HG02870 (cell line): ENCODE results near the gene NOL7.

Experiments used
- ATAC-seq: cut with Tn5 transposase; IDR thresholded peaks from one replicate; pipeline ENCODE4 v1.9.1; 2021; ENCODE audit warnings: mild to moderate bottlenecking, moderate library complexity; ENCODE audit not compliant: unreplicated experiment

NOL7 gene

GRCh38 chr6:13593720-13594119 is 21.4 kb upstream of the NOL7 start:
- no peak for ATAC-seq

- no peak for ATAC-seq
Observed at GRCh38 chr6:13597073-13597472, 18.1 kb upstream of the NOL7 start.

DNA sequence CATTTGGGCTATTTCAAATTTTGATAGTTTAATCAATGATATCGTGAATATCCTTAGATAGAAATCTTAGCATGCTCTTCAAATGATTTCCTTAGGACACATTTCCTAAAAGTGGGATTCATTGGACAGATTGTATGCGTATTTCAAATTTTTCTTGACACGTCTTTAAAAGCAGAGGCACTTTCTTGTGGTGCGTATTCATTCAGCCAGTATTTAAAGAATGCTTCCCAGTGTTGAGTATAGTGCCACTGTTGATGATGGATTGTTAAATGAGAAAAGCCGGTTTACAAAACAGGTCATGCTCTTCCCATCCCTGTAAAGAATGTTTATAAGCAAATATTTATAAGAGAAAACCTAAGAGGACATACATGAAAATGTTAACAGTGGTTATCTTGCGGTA is 15.1 kb upstream of the NOL7 start:
- no peak for ATAC-seq

DNA sequence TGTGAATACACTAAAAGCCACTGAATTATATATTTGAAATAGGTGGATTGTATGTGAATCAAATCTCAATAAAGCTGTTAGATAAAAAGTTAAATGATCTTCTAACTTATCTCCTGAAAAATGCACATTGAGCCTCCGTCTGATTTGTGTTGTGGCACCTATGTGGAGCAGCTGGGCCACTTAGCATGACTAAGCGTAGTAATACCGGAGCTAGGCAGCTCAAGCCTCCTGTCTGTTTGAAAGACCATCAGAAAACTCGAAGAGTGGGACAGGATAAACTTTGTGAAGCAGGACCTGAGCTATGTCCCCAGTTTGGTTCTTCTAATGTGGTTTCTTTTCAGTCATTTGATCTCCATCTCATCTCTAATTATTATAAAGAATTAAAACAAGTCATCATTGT is 11.0 kb upstream of the NOL7 start:
- ATAC-seq = no peak

DNA sequence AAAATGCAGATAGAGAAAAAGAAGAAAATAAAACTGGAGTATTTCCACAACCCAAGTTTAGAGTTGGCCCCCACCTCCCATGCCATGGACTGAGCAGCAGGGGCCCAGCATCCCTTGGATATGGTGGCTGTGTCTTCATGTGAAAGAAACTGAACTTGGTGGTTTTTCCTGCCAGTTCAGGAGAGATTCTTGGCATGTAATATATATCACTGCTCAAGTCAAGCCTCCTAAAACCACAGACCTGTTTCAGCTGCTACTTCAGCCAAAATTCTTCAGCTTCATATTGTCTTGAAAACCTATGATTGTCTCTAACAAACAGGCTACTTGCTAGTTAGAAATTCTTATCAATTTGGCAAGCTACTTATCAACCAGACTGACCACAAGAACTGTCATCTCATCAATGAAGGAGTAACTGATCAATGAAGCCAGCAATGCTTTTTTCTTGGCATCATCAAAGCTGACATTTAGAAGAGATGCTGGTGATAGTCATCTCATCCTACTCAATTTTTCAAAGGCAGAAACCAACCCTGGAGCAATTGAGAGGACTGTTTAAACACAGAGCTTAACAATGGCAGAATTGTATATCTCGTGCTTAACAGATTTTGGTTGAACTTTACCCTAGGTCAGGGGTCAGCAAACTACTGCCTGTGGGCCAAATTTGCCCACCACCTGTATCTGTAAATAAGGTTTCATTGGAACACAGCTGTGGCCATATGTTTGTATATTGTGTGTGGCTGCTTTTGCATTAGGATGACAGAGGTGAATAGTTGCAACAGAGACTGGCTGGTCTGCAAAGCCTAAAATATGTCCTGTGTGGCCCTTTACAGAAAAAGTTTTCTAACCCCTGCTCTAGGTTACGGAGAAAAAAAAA is 10.4 kb upstream of the NOL7 start:
- ATAC-seq = no peak

DNA sequence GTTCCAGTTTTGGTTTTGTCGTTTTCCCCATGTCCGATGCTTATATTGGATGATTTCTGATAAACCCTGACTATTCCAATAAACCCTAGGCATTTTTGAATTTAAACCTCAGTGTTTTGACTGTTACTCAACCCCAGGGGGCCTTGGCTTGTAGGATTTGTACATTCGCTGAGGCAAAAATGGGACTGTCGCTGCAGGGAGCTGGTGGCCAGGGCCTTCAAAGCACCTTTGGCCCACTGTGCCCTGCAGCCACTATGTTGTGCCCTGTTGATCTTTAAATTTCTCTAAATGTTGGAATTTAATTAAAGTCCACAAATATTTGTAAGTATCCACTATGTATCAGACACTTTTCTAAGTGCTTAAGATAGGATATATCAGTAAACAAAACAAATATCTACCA is 9.5 kb upstream of the NOL7 start:
- no peak for ATAC-seq

DNA sequence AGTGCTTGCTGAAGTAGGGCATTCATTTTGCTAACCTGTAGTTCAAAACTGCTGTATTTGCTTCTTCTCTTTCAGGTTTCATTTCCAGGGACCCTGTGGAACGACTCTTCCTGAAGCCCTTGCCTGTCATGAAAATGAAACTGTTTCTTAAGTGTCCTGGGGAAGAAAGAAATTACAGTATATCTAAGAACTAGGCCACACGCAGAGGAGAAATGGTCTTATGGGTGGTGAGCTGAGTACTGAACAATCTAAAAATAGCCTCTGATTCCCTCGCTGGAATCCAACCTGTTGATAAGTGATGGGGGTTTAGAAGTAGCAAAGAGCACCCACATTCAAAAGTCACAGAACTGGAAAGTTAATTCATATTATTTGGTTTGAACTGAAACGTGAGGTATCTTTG is 3.4 kb upstream of the NOL7 start:
- ATAC-seq = no peak

DNA sequence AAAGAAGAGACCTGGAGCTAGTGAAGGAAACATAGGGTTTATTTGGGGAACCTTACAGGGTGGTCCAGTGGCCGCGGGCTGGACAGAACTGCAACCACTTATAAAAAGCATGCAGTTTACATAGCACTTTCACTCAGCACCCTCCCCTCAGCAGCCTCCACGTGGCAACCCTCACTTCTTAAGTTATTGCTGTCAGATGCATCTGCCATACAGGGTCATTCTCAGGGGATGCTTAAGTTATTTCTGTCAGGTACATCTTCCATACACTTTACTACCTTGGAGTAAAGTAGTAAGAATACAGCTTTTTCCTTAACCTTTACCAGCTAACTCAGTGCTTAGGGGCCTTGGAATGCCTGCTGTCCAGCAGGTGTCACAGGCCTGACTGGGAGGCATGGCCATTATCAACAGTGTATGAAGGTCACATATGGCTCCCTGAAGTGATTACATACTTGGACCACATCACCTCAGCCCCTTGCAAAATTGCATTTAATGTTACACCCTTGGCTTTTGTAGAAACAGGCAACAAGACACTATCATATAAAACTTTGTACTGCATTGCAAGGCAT is 2.0 kb upstream of the NOL7 start:
- no peak for ATAC-seq

DNA sequence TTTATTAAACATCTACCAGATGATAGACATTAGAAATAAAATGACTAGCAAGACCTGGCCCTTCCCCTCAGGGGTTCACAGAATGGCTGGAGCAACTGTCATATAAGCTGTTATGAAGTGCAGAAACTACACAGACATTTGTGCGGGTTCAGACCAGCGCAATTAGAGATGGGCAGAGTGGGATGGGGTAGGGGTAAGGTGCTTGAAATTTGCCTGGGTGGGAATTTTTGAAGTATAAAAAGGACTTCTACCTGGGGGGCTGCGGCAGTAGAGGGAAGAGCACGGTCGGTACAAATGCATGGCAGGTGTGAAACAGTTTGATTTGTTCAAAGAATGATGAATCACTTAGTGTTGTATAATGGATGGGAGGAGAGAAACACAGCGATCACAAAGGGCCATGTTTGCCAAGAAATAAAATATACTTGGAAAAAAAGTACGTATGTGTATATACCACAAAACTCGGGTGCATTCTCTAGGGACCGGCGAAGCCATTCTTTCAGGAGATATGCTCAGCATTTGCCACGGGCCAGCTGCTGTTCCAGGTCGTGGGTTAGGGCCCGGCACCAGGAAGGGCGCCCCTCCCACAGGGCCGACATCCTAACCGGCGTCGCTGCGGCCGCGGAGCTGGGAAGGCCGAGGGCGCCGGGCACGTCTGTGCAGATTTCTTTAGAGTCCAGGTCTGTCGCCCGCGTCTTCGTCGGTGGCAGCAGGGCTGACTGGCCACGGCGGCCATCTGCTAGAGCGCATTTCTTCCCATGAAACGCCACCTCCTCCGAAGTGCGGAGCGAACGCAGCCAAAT is 809 bp upstream of the NOL7 start:
- no peak for ATAC-seq

- no peak for ATAC-seq
Observed at GRCh38 chr6:13615792-13616120, 621 bp downstream of the NOL7 start.

DNA sequence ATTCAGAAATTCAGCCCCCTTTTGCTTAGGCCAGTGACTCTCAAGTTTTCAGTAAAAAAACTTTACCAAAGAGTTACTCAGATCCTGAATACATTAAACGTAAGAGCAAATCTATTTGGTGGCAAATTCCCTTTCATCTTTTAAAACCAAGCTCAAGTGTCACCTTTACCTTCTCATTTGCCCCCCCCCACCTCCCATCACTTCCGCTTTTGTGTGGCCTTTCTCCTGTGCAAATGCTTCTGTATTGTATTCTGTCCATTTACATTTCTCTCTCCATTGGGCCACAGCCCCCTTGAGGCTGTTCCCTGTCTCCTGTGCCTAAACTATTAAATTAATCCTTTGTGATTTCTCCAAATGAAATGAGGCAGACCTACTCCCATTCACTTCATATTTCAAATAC is 1.9 kb downstream of the NOL7 start:
- ATAC-seq = no peak

GRCh38 chr6:13624871-13625288 is 9.7 kb downstream of the NOL7 start:
- no peak for ATAC-seq

DNA sequence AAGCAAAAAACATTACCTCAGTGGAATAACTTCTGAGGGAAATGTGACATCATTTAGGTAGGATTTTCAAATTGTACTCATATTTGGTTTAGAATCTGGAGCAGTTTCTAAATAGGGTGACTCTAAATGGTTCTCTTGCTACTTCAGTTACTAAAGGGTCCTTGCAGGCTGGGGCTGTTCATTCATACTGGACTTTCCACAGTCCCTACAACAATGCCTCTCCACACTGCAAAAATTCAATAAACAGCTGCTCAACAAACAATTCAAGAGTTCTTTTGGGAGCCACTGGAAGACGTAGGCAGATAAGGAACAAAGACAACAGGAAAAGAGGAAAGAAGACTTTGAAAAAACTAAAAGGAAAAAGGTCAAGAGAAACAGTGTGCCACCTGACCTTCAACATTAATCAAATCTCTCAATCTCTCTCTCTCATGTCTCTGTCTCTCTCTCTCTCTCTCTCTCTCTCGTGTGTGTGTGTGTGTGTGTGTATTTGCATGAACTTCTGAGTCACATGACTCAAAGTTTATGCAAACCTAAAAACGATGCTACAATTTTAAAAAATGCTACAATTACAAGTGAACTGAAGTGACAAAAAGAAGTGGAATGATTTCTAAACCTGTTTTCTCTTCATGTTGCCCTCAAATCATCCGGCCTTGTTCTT is 14.5 kb downstream of the NOL7 start:
- no peak for ATAC-seq

- no peak for ATAC-seq
Observed at GRCh38 chr6:13630499-13630898, 15.4 kb downstream of the NOL7 start.

GRCh38 chr6:13633343-13633742 is 18.2 kb downstream of the NOL7 start:
- ATAC-seq = no peak

DNA sequence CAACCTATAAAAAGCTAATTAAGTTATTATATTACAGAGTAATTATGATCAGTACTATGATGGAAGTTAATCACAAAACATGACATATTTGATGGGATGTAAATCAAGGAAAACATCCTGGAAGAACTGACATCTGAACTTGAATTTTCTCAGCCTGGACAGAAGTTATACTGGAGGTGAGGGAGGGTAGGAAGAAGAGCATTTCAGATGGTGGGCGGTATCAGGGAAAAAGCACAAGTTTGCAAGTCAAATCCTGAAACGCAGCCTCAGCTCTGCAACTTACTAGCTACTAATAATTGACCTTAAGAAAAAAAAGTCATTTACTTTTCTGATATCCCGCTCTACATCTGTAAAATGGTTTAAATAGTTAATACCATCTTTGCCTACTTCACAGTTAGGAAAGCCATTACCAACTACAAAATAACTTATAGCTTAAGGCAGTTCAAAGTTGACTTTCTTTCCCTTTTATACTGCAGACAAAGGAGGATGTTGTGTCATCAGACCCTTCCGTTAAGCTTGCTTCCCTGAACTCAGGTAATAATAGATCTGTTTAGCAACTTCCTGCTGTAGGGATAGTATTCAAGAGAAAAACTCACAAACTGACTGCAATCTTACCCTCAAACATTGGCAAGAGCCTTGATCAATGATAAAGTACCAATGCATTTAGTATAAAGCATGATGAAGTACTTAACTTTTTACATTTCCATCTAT is 21.0 kb downstream of the NOL7 start:
- ATAC-seq = no peak

DNA sequence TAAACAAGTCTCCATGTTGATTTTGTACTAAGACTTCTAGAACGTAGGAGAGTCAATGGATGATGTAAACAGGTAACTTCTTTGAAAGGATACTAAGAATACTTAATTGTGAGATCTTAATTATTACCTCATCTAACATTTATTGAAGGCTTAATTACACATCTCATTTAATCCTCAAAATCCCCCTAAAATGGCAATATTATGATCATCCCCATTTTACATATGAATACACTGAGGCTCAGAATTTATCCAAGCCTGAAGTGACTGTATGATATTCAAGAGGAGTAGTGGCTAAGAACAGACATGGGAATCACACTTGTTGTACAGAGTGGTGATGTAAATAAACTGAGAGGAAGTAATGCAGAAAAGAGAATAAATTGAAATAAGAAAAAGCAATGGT is 22.9 kb downstream of the NOL7 start:
- ATAC-seq = no peak

GRCh38 chr6:13638626-13639025 is 23.5 kb downstream of the NOL7 start:
- ATAC-seq = no peak

DNA sequence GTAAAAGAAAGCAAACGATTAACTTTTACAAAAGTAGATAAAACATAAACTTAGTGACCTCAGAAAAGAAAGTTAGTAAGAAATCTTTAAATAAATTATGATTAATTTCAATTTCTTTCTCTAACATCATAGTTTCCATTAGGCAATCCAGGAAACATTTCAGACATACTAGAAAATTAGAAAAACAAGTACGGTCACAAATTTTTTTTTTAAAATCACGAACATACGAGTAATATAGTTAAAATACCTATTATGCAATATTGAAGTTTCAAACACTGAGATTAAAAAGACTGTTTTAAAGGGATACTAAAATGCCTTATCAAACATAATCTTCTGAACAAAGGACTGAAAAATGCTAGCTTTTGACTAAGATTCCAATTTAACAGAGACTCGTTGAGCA is 26.2 kb downstream of the NOL7 start:
- ATAC-seq = no peak

DNA sequence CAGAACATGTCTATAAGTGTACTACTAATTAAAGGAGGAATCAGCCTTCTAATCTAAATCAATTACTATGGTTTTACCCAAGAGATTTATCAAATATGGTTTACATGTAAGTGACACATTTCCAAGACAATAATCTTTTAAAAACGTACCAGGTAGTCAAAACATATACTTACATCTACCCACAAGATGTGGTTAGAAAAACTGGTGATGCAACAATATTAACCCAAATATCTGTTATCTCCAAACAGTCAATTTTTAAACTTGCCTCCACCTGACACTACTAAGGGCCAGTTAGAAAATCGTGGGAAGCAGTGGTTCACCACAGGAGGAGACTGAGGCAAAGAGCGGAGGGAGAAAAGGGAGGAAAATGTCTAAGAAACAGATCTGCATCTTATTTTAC is 28.0 kb downstream of the NOL7 start:
- ATAC-seq = no peak

- ATAC-seq = no peak
Observed at GRCh38 chr6:13648850-13649249, 33.7 kb downstream of the NOL7 start.
